ENCODE results near the gene SLC24A4.

The SLC24A4 gene

GRCh38 chr14:92511453-92512238 lies 188.7 kb downstream of the SLC24A4 start:
- H3K4me3 ChIP-seq (ENCODE audit: insufficient read depth, low read length, poor library complexity, severe bottlenecking): no peak overlapping the region
- no peaks in the 10 kb centered on the region for H3K9me2 ChIP-seq (replicated peaks; ENCODE audit: insufficient read depth, low read length)
- H3K27ac ChIP-seq (ENCODE audit: low read depth, low read length): no peak overlapping the region
- no peaks in the 10 kb centered on the region for H3K36me3 ChIP-seq (ENCODE audit: low read length)
- no peaks in the 10 kb centered on the region for H4K20me1 ChIP-seq (ENCODE audit: low read depth, low read length)
- H3K4me2 ChIP-seq (ENCODE audit: low read depth, low read length, poor library complexity, severe bottlenecking): no peak overlapping the region
- H2AFZ ChIP-seq (ENCODE audit: low read depth, low read length, severe bottlenecking): no peak overlapping the region
- H3F3A ChIP-seq (ENCODE audit: insufficient read depth): no peaks in the 10 kb centered on the region
- H3K27me3 ChIP-seq (ENCODE audit: low read length): no peaks in the 10 kb centered on the region
- no peak for TF ChIP-seq EZH2phosphoT487 (conservative IDR thresholded peaks at IDR 0.05; ENCODE audit: low read length)
- no peak for TF ChIP-seq CTCF (IDR thresholded peaks at IDR 0.05; ENCODE audit: insufficient read depth, low read length, poor library complexity, severe bottlenecking)
- no peaks in the 10 kb centered on the region for H3K9me3 ChIP-seq (ENCODE audit: insufficient read depth, low read length)
- H3K9ac ChIP-seq (ENCODE audit: low read length): no peak overlapping the region
- no peaks in the 10 kb centered on the region for H3K79me2 ChIP-seq (ENCODE audit: insufficient read depth, low read length)

- no peaks in the 10 kb centered on the region for H3K27me3 ChIP-seq (ENCODE audit: low read length)
- TF ChIP-seq EZH2phosphoT487 (conservative IDR thresholded peaks at IDR 0.05; ENCODE audit: low read length) (no peak), CTCF (IDR thresholded peaks at IDR 0.05; ENCODE audit: insufficient read depth, low read length, poor library complexity, severe bottlenecking) (no peak)
- no peaks in the 10 kb centered on the region for H3K36me3 ChIP-seq (ENCODE audit: low read length)
- H3K9me2 ChIP-seq (replicated peaks; ENCODE audit: insufficient read depth, low read length): no peaks in the 10 kb centered on the region
- H3K9me3 ChIP-seq (ENCODE audit: insufficient read depth, low read length): no peaks in the 10 kb centered on the region
- H3K9ac ChIP-seq (ENCODE audit: low read length): no peak overlapping the region
- no peak overlapping the region for H3K4me2 ChIP-seq (ENCODE audit: low read depth, low read length, poor library complexity, severe bottlenecking)
- no peak overlapping the region for H3K27ac ChIP-seq (ENCODE audit: low read depth, low read length)
- H2AFZ ChIP-seq (ENCODE audit: low read depth, low read length, severe bottlenecking): no peak overlapping the region
- H3K4me3 ChIP-seq (ENCODE audit: insufficient read depth, low read length, poor library complexity, severe bottlenecking): no peak overlapping the region
- H3K79me2 ChIP-seq (ENCODE audit: insufficient read depth, low read length): no peaks in the 10 kb centered on the region
- H4K20me1 ChIP-seq (ENCODE audit: low read depth, low read length): no peaks in the 10 kb centered on the region
- no peaks in the 10 kb centered on the region for H3F3A ChIP-seq (ENCODE audit: insufficient read depth)
Observed at GRCh38 chr14:92512807-92513203, 189.8 kb downstream of the SLC24A4 start.

GRCh38 chr14:92513204-92513965 lies 190.4 kb downstream of the SLC24A4 start, which contains the start of gene RIN3:
TSS of gene RIN3 (plus strand) at chr14:92513781. CDS start at chr14:92513933, 152 bp downstream.
- Histone ChIP-seq H3K79me2 (ENCODE audit: insufficient read depth, low read length) (no peaks in the 10 kb centered on the region), H2AFZ (ENCODE audit: low read depth, low read length, severe bottlenecking) (no peak within 1 kb of the TSS), H3F3A (ENCODE audit: insufficient read depth) (no peaks in the 10 kb centered on the region), H4K20me1 (ENCODE audit: low read depth, low read length) (no peaks in the 10 kb centered on the region), H3K4me2 (ENCODE audit: low read depth, low read length, poor library complexity, severe bottlenecking) (no peak within 1 kb of the TSS), H3K27me3 (ENCODE audit: low read length) (no peaks in the 10 kb centered on the region), H3K27ac (ENCODE audit: low read depth, low read length) (no peak within 1 kb of the TSS), H3K9me2 (replicated peaks; ENCODE audit: insufficient read depth, low read length) (no peaks in the 10 kb centered on the region), H3K4me3 (ENCODE audit: insufficient read depth, low read length, poor library complexity, severe bottlenecking) (no peak within 1 kb of the TSS), H3K9ac (ENCODE audit: low read length) (no peak within 1 kb of the TSS), H3K9me3 (ENCODE audit: insufficient read depth, low read length) (no peaks in the 10 kb centered on the region), H3K36me3 (ENCODE audit: low read length) (no peaks in the 10 kb centered on the region)
- TF ChIP-seq EZH2phosphoT487 (conservative IDR thresholded peaks at IDR 0.05; ENCODE audit: low read length) (no peak), CTCF (IDR thresholded peaks at IDR 0.05; ENCODE audit: insufficient read depth, low read length, poor library complexity, severe bottlenecking) (no peak)
